GM13976 (cell line): ENCODE data around the gene NDUFS2.

Experiments used
- DNase-seq: peaks from one replicate; pipeline ENCODE4 v3.0.0; 2012; ENCODE audit warnings: low spot score
- CTCF ChIP-seq: IDR thresholded peaks from 2 replicates; pipeline ENCODE4 v1.5.1; 2012; ENCODE audit warnings: borderline replicate concordance, mild to moderate bottlenecking; ENCODE audit not compliant: insufficient read depth; ENCODE audit errors: extremely low read depth, missing control alignments, control extremely low read depth
- in situ Hi-C: fragments of 300-500 bp; cut with MboI; formaldehyde crosslinking; loops from one replicate; pipeline ENCODE4 v1.12.0; 2022; ENCODE audit warnings: low sequenced_read_pairs, mixed read lengths, inconsistent platforms; ENCODE audit not compliant: unreplicated experiment

Gene NDUFS2

GRCh38 chr1:161209790-161210409 lies 7.7 kb downstream of the NDUFS2 start:
- peak; percentile 85 for TF ChIP-seq CTCF
- DNase-seq = peak; percentile 74
- in situ Hi-C loops = no loop called here

GRCh38 chr1:161214369-161214768 lies 12.2 kb downstream of the NDUFS2 start:
- DNase-seq = no peak
- no peak for TF ChIP-seq CTCF
- in situ Hi-C loops = no loop called here

- in situ Hi-C loops = no loop called here
- DNase-seq = no peak
- no peak for TF ChIP-seq CTCF
These were observed 12.9 kb downstream of the NDUFS2 start, which contains the start of gene FCER1G for GRCh38 chr1:161215076-161215475. FCER1G (plus strand) TSS chr1:161215295; CDS start chr1:161215322, 27 bp downstream.

GRCh38 chr1:161216945-161217712 lies 15.0 kb downstream of the NDUFS2 start:
- in situ Hi-C loops = no loop called here
- no peak for TF ChIP-seq CTCF
- peak; percentile 62 for DNase-seq

GRCh38 chr1:161217831-161218230 lies 15.7 kb downstream of the NDUFS2 start:
- TF ChIP-seq CTCF = no peak
- no peak for DNase-seq
- in situ Hi-C loops = no loop called here

- in situ Hi-C loops = no loop called here
These were observed 16.3 kb downstream of the NDUFS2 start for GRCh38 chr1:161218301-161219077.

More at GRCh38 chr1:161218301-161219077, 16.3 kb downstream of the NDUFS2 start:
- no peak for DNase-seq
- TF ChIP-seq CTCF = no peak
